Neuron (in vitro differentiated cells): ENCODE data around the gene EZH1.

Experiments
- H2AFZ ChIP-seq: one replicate; pipeline ENCODE4 v1.6.1; 2013; ENCODE audit warnings: low read depth, mild to moderate bottlenecking, inconsistent platforms, low read length, moderate library complexity
- H3K27me3 ChIP-seq: one replicate; pipeline ENCODE4 v1.6.1; 2013; ENCODE audit warnings: low read length; ENCODE audit not compliant: insufficient read depth
- H3K36me3 ChIP-seq: one replicate; pipeline ENCODE4 v1.6.1; 2013; ENCODE audit warnings: low read length; ENCODE audit not compliant: insufficient read depth
- H3K4me1 ChIP-seq: one replicate; pipeline ENCODE4 v1.6.1; 2013; ENCODE audit warnings: low read length; ENCODE audit not compliant: insufficient read depth
- H3K4me3 ChIP-seq: 2 replicates; pipeline ENCODE4 v1.5.1; 2013; ENCODE audit warnings: mild to moderate bottlenecking, low read length, moderate library complexity
- H3K9me3 ChIP-seq: one replicate; pipeline ENCODE4 v1.6.1; 2013; ENCODE audit warnings: low read length

The EZH1 gene

DNA sequence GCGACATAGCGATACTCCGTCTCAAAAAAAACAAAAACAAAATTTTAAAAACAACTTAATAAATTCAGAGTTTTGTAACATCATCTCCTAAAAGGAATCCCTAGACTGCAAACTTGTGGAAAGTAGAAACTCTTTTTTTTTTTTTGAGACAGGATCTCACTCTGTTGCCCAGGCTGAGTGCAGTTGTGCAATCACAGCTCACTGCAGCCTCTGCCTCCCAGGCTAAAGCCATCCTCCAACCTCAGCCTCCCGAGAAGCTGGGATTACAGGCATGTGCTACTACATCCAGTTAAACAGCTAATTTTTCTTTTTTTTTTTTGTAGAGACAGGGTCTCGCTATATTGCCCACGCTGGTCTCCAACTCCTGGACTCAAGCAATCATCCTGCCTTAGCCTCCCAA, 19.7 kb downstream of the EZH1 start:
- Histone ChIP-seq H3K9me3 (no peaks in the 10 kb centered on the region), H3K36me3 (peaks cover 43% of the 10 kb centered on the region), H3K4me1 (no peaks in the 10 kb centered on the region), H2AFZ (no peak overlapping the region), H3K27me3 (no peaks in the 10 kb centered on the region), H3K4me3 (no peak overlapping the region)

DNA sequence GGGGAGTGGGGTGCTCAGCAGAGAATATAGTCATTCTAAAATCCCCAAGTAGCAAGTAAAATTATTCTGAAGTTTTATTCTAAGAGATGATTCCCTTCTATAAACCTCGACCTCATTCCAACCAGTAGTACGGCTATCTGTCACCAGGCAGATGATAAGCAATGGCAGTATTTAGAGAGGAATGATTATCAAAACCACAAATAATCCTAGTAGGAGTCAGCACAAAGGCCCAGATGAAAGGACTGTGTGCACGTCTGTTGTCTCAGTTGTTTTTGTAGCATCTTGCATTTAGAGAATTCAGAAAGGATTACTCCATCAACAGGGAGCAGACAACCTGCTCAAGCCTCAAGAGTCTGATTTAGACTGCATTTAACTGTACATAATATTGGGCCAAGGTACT, 21.2 kb downstream of the EZH1 start:
- Histone ChIP-seq H3K9me3 (no peaks in the 10 kb centered on the region), H2AFZ (no peak overlapping the region), H3K27me3 (no peaks in the 10 kb centered on the region), H3K4me1 (no peaks in the 10 kb centered on the region), H3K36me3 (peaks cover 55% of the 10 kb centered on the region), H3K4me3 (no peak overlapping the region)

DNA sequence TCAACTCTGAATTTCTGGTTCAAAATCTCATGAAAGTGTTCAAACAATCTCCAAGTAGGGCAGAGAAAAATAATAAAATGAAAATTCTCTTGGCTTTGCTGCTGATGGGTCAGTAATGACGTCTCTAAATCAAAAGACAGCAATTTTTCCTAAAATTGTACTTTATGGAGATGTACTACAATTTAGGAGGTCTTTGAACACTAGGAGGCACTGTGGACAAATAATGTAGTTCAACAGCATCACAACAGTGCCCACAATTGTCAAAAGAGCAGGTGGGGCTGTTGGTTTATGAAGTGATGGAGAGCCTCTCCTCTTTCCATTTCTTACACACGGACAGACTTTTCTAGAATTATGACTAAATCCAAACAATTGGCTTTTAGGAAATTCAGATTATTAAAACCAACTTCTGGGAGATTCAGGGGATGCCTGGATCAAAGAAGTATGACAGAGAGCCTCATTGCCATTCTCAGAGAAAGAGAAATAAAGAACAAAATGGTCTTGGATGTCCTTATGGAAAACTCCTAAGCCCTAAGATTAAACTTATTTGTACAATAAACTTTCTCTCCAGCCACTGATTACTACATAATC, 23.8 kb downstream of the EZH1 start:
- Histone ChIP-seq H3K27me3 (no peaks in the 10 kb centered on the region), H2AFZ (no peak overlapping the region), H3K36me3 (peaks cover 69% of the 10 kb centered on the region), H3K4me1 (no peaks in the 10 kb centered on the region), H3K4me3 (no peak overlapping the region), H3K9me3 (no peaks in the 10 kb centered on the region)

DNA sequence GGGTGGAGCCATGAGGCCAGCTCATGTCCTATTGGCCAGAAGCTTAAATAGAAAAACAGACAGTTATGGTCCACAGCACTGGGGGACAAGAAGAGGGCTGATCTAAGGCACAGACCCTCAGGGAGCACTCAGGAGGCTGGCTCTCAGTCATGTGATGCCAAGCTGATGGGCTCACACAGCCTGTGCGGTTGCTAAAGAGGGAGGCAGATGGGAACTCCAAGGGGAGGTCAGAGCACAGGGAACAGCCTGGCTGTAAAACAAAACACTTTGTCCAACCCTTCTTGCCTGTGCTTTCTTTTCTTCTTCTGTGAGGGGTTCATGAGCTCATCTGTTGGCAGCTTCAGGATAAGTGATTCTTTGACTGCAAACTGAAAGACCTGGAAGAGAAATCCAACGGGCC, 35.3 kb downstream of the EZH1 start:
- Histone ChIP-seq H3K36me3 (peaks cover 64% of the 10 kb centered on the region), H3K4me1 (no peaks in the 10 kb centered on the region)

DNA sequence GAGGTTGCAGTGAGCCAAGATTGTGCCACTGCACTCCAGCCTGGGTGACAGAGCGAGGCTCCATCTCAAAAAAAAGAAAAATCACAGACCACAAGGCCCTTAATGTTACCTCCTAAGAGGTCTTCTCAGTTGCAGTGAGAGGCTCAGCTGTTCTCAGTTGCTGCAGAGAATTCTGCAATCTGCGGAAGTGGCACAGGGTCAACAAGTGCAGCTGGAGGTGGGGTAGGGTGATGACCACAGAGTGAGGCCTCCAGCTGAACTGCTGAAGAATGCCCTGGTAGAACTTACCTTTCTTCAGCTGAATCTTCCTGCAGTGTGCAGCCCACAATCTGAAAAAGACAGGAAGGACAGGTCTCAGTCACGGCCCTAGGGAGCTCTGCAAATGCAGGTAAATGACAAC, 36.3 kb downstream of the EZH1 start:
- Histone ChIP-seq H3K27me3 (no peaks in the 10 kb centered on the region), H3K9me3 (no peaks in the 10 kb centered on the region), H3K36me3 (peaks cover 69% of the 10 kb centered on the region), H3K4me1 (no peaks in the 10 kb centered on the region), H3K4me3 (no peak overlapping the region), H2AFZ (no peak overlapping the region)

More for the DNA sequence above, 35.3 kb downstream of the EZH1 start:
- Histone ChIP-seq H3K27me3 (no peaks in the 10 kb centered on the region), H3K4me3 (no peak overlapping the region), H3K9me3 (no peaks in the 10 kb centered on the region), H2AFZ (no peak overlapping the region)

DNA sequence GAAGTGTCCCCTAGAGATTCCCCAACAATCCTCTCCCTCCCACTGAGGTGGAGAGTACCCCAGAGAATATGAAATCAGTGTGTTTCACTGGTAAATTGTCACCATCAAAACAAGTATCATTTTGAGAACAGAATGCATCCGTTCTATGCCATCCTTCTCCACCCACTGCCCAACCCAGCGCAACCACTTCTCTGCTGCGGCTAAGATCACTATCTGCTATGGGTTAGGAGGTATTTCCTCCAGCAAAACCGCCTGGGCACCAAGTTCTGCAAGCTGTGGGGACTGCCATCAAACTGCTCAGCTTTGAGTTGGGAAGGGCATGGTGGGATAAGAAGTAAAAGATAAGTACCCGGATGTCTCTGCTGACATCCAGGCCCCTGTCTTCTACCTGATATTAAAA, 38.1 kb downstream of the EZH1 start:
- H3K36me3 ChIP-seq = peaks cover 72% of the 10 kb centered on the region

DNA sequence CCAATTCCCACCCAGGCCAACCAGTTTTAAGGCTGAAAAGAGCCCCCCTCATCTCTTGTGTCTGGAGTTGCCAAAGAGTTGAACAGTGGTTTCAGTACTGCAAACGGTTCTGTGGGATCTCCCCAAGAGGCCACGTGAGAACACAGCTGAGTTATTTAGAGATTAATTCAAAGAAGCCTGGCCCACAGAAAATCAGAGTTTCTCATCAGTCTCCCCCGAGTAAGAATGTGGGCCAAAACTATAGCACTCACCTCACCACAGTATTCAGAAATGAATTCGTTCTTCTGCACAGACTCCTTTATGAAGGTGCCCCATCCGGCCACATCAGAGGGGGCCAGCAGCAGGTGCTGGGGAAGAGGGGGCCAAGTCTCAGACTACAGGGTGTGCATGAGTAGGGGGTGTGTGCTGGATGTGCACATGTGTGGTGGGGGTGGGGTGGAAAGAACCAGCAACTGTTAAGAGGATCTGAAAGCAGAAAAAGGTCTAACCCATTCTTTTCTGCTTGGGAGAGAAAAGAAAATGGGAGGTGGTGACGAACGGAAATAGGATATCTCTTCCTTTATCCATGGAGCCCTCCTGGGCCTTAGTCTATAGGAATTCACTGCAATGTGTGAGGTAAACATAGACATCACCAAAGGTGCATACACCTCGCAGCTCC, 39.9 kb downstream of the EZH1 start:
- Histone ChIP-seq H3K27me3 (no peaks in the 10 kb centered on the region), H3K4me1 (no peaks in the 10 kb centered on the region), H2AFZ (no peak overlapping the region), H3K4me3 (no peak overlapping the region), H3K9me3 (no peaks in the 10 kb centered on the region), H3K36me3 (peaks cover 69% of the 10 kb centered on the region)

More for the DNA sequence above, 38.1 kb downstream of the EZH1 start:
- no peaks in the 10 kb centered on the region for H3K9me3 ChIP-seq
- H3K4me3 ChIP-seq = no peak overlapping the region
- no peak overlapping the region for H2AFZ ChIP-seq
- no peaks in the 10 kb centered on the region for H3K27me3 ChIP-seq
- H3K4me1 ChIP-seq = no peaks in the 10 kb centered on the region

DNA sequence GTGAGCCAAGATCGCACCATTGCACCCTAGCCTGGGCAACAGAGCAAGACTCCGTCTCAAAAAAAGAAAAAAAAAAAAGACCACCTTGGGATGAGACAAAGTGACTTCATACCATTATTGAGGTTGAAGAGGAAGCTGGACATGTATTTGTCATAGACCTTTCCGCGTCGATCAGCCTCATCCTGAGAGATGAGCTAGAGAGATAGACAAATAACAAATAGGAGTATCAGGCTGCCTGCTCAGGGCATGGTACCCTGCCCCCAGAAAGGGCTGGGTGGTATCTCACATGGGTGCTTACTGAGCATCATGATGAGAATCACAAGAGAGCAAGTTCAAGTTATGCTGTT, 40.4 kb downstream of the EZH1 start:
- Histone ChIP-seq H3K27me3 (no peaks in the 10 kb centered on the region), H3K9me3 (no peaks in the 10 kb centered on the region), H3K36me3 (peaks cover 68% of the 10 kb centered on the region), H3K4me3 (no peak overlapping the region), H2AFZ (no peak overlapping the region), H3K4me1 (no peaks in the 10 kb centered on the region)

DNA sequence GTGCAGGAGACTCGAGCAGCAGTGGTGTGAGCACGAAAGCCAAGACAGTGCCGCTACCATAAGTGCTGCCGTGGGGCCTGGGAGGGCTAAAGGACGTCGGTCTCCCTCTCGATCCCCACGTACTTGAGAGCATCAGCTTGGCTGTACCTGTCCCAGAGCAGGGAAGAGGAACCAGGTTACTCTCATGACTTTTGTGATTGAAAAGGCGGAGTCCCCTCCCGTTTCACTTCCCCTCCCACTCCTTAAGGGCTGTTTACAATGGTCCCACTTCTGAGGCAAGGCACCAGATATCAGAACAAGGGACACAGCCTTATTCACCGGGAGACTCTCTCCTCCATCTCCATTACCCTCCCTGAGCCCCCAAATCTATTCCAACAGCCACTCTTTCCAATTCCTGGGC, 42.4 kb downstream of the EZH1 start:
- H3K27me3 ChIP-seq = no peaks in the 10 kb centered on the region
- no peak overlapping the region for H3K4me3 ChIP-seq
- no peaks in the 10 kb centered on the region for H3K4me1 ChIP-seq
- no peak overlapping the region for H2AFZ ChIP-seq
- H3K36me3 ChIP-seq = peaks cover 73% of the 10 kb centered on the region
- H3K9me3 ChIP-seq = no peaks in the 10 kb centered on the region

DNA sequence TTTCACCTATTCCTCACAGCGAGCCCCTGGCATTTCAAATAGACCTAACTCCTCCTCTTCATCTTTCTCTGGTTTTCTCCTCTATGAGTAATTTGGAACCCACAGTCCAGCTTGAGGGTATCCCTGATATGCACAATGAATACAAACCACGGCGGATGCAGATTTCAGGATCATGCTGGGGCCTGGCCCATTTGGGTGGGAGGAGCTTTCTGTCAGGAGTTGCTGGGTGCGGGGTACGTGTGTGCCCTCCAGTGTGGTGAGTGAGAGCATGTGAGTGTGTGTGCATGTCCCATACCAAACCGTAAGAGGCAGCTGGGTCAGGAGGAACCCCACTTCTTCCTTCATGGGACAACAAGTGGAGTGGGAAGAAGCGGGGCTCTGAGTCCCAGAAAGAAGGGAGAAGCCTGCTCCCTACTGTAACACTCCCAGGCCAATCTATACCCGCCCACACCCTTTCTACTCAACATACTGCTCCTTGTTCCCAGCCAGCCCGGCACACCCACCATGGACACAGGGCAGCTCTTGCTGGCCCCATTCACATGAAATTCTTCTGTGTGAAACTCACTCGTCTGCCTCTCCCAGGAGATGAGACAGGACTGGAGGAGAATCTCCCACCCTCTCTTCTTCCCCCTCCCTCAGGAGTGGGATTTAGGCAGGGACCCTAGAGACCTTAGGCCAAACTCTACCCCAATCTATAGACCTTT, 44.1 kb downstream of the EZH1 start:
- Histone ChIP-seq H2AFZ (no peak overlapping the region), H3K4me3 (no peak overlapping the region), H3K36me3 (peaks cover 75% of the 10 kb centered on the region), H3K9me3 (no peaks in the 10 kb centered on the region), H3K27me3 (no peaks in the 10 kb centered on the region), H3K4me1 (no peaks in the 10 kb centered on the region)

DNA sequence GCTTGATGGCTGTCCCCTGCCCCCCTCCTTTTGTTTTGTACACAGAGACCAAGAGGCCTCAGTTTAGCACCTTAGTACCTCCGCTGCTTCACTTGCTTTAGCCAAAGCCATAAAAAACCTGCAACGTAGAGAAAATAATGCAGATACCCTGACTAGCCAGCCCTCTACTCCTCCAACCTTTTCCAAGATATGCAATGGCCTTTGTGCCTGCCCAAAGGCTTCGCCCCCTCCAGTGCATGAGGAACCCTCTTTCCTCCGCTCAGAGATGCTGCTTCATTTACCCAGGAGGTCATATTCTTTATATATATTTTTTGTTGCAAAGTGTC, 45.5 kb downstream of the EZH1 start:
- Histone ChIP-seq H3K4me1 (no peaks in the 10 kb centered on the region), H2AFZ (no peak overlapping the region), H3K9me3 (no peaks in the 10 kb centered on the region), H3K36me3 (peaks cover 77% of the 10 kb centered on the region), H3K27me3 (no peaks in the 10 kb centered on the region), H3K4me3 (no peak overlapping the region)

DNA sequence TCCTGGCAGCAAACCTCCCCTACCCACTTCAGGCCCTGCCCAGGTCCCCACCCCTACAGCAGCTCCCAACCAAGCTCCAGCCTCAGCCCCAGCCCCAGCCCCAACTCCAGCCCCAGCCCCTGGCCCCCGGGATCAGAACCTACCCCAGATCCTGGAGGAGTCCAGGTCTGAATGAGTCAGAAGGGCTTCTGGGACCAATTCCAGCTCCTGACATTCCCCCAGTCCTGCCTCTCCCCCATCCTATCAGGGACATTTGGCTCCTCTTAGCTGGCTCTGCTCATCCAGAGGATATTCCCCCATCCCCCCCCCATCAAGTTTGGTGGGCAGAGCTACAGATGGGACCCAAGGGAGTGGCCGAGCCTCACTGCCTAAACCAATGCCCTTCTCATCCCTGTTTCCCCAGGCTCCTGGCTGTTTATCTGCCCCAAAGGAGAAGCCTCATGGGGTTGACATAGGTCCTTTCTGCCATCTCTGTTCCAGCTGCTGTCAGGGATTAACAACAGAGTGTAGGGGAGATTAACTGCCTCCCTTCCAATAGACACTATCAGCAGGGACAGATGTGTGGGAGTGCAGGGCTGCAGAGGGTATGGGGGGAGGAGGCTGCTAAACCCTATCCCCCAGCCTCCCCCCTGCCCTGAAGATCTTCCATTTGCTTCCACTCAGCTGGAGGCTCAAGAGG, 46.0 kb downstream of the EZH1 start:
- Histone ChIP-seq H2AFZ (no peak overlapping the region), H3K27me3 (no peaks in the 10 kb centered on the region), H3K36me3 (peaks cover 75% of the 10 kb centered on the region), H3K9me3 (no peaks in the 10 kb centered on the region), H3K4me1 (no peaks in the 10 kb centered on the region), H3K4me3 (no peak overlapping the region)

DNA sequence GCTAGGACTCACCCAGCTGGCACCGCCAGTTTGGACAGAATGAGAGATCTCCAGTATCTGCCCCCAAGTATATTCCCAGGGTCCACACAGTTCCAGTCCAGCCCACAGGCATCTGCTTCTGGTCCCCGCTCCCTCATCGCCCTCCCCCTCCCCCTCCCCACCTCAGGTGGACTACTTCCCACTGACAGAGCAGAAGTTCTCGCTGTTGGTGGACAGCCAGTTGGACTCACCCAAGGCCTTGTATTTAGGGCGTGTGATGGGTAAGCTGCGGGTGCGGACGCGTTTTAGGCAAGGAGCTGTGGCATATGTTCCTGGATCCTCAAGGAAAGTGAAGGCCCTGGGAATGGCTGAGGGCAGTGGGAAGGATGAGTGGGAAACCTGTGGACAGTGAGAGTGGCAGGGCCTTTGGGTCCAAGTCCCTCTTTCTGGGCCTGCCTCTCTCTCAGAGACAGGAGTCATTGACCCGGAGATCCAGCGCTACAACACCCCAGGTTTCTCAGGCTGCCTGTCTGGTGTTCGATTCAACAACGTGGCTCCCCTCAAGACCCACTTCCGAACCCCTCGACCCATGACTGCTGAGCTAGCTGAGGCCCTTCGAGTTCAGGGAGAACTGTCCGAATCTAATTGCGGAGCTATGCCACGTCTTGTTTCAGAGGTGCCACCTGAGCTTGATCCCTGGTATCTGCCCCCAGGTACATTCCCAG, 47.6 kb downstream of the EZH1 start:
- Histone ChIP-seq H3K36me3 (peaks cover 72% of the 10 kb centered on the region), H3K9me3 (no peaks in the 10 kb centered on the region), H2AFZ (no peak overlapping the region), H3K4me3 (no peak overlapping the region), H3K27me3 (no peaks in the 10 kb centered on the region), H3K4me1 (no peaks in the 10 kb centered on the region)
